Natural killer cell (primary cell): ENCODE measurements around the gene EMP2. TPM values are rescaled to one million over a fixed set of nuclear protein-coding genes. Genes with fewer than 3 reads are reported as not detected.

Experiments used
- ATAC-seq, 3 donors: fragments of 150-1000 bp in 2 of 3; fragments of 200-7000 bp in 1 of 3; cut with Tn5 transposase; 1 replicate in 1 of 3; 2 replicates in 2 of 3; pipeline ENCODE4 v1.10.0; 2021; ENCODE audit warnings: mild to moderate bottlenecking in 2 of 3, moderate library complexity in 2 of 3
- DNase-seq, 2 donors: peaks; one replicate each; pipeline versions ENCODE4 v3.0.0 to v3.0.0-alpha.2; 2013 to 2021; ENCODE audit warnings: mixed read lengths in 1 of 2
- H3K27ac ChIP-seq: one replicate; pipeline ENCODE4 v1.5.1; 2013; ENCODE audit warnings: mild to moderate bottlenecking, low read length
- H3K27me3 ChIP-seq: one replicate; pipeline ENCODE4 v1.6.1; 2013; ENCODE audit warnings: low read length; ENCODE audit not compliant: control insufficient read depth, insufficient read depth
- H3K36me3 ChIP-seq: one replicate; pipeline ENCODE4 v1.6.1; 2013; ENCODE audit warnings: low read length; ENCODE audit not compliant: control insufficient read depth, insufficient read depth
- H3K4me1 ChIP-seq: one replicate; pipeline ENCODE4 v1.6.1; 2013; ENCODE audit warnings: low read length; ENCODE audit not compliant: control insufficient read depth, insufficient read depth
- H3K4me3 ChIP-seq: one replicate; pipeline ENCODE4 v1.5.1; 2013; ENCODE audit warnings: low read length
- H3K9me3 ChIP-seq: one replicate; pipeline ENCODE4 v1.6.1; 2013; ENCODE audit warnings: low read length; ENCODE audit not compliant: control insufficient read depth, insufficient read depth
- H3K27ac Mint-ChIP-seq, 2 donors: one replicate each; pipeline ENCODE4 v1.8.0; 2022; ENCODE audit warnings: mild to moderate bottlenecking in 2 of 2, mixed read lengths in 2 of 2, moderate library complexity in 1 of 2
- H3K27me3 Mint-ChIP-seq, 2 donors: one replicate each; pipeline ENCODE4 v1.8.0; 2022; ENCODE audit warnings: low read depth in 2 of 2, mixed read lengths in 2 of 2
- H3K36me3 Mint-ChIP-seq: one replicate; pipeline ENCODE4 v1.8.0; 2022; ENCODE audit warnings: mixed read lengths
- H3K4me1 Mint-ChIP-seq, 2 donors: one replicate each; pipeline ENCODE4 v1.8.0; 2022; ENCODE audit warnings: mixed read lengths in 2 of 2
- H3K4me3 Mint-ChIP-seq: one replicate; pipeline ENCODE4 v1.8.0; 2022; ENCODE audit warnings: mild to moderate bottlenecking, moderate library complexity, mixed read lengths
- H3K9me3 Mint-ChIP-seq, 2 donors: one replicate each; pipeline ENCODE4 v1.8.0; 2022; ENCODE audit warnings: mixed read lengths in 2 of 2
- WGBS: methylation state at CpG from one replicate; pipeline ENCODE4 v1.1.7; 2013; ENCODE audit warnings: missing lambda C conversion rate; ENCODE audit not compliant: insufficient coverage; 5-methylcytosine and 5-hydroxymethylcytosine counted together
- intact Hi-C: fragments of 100-400 bp; cut with micrococcal nuclease; formaldehyde crosslinking; loops from one replicate; pipeline ENCODE4 v1.14.2; 2022
- total RNA-seq, 4 donors: library from RNA; stranded (reverse); fragments of 120-200 nt in 1 of 4; gene quantifications; one replicate each; pipeline versions ENCODE4 v1.2.3 to v1.2.4, GENCODE V29; 2013 to 2022
- TF ChIP-seq, protein P1 (sequence below): fragments of 200-600 bp; IDR thresholded peaks from one replicate; pipeline ENCODE4 v1.8.0; 2022; ENCODE audit warnings: antibody characterized with exemption

EMP2 gene
- total RNA-seq, 3 donors from 2014 or later (not counting 1 experiment from before 2014, with no cell fraction given), result not detected

DNA sequence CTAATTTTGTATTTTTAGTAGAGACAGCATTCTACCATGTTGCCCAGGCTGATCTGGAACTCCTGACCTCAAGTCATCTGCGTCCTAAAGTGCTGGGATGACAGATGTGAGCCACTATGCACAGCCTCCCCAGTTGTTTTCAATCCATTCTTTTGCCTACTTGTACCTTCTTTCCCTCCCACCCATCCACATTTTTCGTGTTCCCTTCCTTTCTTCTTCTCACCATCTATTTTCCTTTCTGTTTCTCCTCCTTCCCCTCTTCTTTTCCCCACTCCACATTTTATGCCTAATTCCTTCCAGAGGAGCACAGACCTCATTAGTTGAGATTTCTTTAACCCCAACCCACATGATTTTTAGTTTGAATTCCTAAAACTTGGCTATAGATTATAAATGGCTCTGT is 100.2 kb downstream of the EMP2 start:
- no peak overlapping the region for H3K27ac Mint-ChIP-seq
- no peak for ATAC-seq
- intact Hi-C loops, result no loop called here
- H3K4me1 ChIP-seq, result no peaks in the 10 kb centered on the region
- H3K27me3 ChIP-seq, result no peaks in the 10 kb centered on the region
- H3K36me3 Mint-ChIP-seq, result peaks cover 22% of the 10 kb centered on the region
- no peak overlapping the region for H3K27ac ChIP-seq
- peaks cover 0 to 4% of the 10 kb centered on the region in 2 donors for H3K9me3 Mint-ChIP-seq
- TF ChIP-seq, protein P1, sequence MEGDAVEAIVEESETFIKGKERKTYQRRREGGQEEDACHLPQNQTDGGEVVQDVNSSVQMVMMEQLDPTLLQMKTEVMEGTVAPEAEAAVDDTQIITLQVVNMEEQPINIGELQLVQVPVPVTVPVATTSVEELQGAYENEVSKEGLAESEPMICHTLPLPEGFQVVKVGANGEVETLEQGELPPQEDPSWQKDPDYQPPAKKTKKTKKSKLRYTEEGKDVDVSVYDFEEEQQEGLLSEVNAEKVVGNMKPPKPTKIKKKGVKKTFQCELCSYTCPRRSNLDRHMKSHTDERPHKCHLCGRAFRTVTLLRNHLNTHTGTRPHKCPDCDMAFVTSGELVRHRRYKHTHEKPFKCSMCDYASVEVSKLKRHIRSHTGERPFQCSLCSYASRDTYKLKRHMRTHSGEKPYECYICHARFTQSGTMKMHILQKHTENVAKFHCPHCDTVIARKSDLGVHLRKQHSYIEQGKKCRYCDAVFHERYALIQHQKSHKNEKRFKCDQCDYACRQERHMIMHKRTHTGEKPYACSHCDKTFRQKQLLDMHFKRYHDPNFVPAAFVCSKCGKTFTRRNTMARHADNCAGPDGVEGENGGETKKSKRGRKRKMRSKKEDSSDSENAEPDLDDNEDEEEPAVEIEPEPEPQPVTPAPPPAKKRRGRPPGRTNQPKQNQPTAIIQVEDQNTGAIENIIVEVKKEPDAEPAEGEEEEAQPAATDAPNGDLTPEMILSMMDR, result no peak
- H3K4me1 Mint-ChIP-seq, result no peaks in the 10 kb centered on the region
- peaks cover 12% of the 10 kb centered on the region for H3K9me3 ChIP-seq
- WGBS, result 96% methylated on average over 2 of the region's 2 CpGs
- no peaks in the 10 kb centered on the region for H3K27me3 Mint-ChIP-seq
- no peak overlapping the region for H3K4me3 Mint-ChIP-seq
- peaks cover 13% of the 10 kb centered on the region for H3K36me3 ChIP-seq
- DNase-seq, result no peak
- no peak overlapping the region for H3K4me3 ChIP-seq

Other genes starting within 250 kb of the EMP2 start
- gene ATF7IP2, start 194.5 kb downstream of the EMP2 start, total RNA-seq, result 10 to 100 TPM; 41.7 to 53.5 (median 43.8) TPM
- gene TEKT5, start 114.3 kb upstream of the EMP2 start, total RNA-seq, result 1 to 10 TPM in 1 of 3 donors, not detected in 2; 1.1 TPM
- gene NUBP1, start 163.2 kb upstream of the EMP2 start, total RNA-seq, result 10 to 100 TPM; 19.3 to 25.6 (median 20.5) TPM
- not detected for gene TVP23A, start 238.2 kb upstream of the EMP2 start, total RNA-seq